Measurements from ENCODE around the gene FAM78A. TPM values are rescaled to one million over a fixed set of nuclear protein-coding genes. Genes with fewer than 3 reads are reported as not detected.

Gene FAM78A, protein sequence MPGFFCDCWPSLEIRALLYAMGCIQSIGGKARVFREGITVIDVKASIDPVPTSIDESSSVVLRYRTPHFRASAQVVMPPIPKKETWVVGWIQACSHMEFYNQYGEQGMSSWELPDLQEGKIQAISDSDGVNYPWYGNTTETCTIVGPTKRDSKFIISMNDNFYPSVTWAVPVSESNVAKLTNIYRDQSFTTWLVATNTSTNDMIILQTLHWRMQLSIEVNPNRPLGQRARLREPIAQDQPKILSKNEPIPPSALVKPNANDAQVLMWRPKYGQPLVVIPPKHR
- 1 to 10 TPM in 3 of 4 donors, under 1 TPM in 1; 1.00 to 3.4 (median 2.2) TPM for total RNA-seq

DNA sequence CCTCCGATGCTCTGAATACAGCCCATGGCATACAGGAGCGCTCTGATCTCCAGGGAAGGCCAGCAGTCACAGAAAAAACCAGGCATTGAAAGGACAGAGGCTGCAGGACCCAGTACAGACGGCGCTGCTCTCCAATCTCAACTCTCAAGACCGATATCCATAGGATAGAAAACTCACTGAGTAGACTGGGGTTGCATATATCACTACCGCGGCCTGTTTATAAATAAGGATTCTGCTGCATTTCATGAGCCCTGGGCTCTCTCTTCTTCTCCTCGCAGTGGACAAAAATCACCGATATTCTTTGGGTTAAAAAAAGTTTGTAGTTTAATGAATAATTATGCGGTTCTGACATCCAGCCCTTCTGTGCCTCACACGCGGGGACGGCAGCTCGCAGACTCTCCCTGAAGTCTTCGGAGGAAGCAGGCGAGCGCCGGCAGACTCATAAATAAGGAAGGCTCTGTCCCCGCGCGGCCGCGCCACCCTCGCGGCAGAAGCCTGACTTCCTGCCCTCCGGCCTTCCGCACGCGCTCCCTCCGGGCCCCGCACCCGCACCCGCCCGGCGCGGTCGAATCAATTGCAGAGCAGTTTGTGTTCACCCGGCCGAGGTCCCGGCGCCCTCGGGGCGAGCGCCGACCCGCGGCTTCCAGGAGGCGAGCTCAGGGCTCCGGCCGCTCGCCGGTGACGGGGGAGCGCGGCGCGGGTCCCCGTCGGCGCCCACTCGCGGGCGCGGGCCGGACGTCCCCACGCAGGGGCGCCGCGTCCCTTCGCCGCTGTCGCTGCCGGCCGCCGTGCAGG is at the start of gene FAM78A:
Gene FAM78A (minus strand): TSS at position 417 of the 795 bp plus-strand sequence. CDS start 331 bp downstream, at position 86.
- 9 to 19% methylated on average over 5 to 45 of the region's 76 CpGs for WGBS, 2 donors (ENCODE audit: low coverage in 1 of 2)
- Histone ChIP-seq H3K27ac (peak within 1 kb of the TSS; percentile 76 to 84 (median 82)), H3K27me3 (peaks cover 47% of the 10 kb centered on the region), H3K4me3 (peak within 1 kb of the TSS; percentile 72 to 84 (median 76)), H3K4me1 (peaks cover 3 to 20% (median 12%) of the 10 kb centered on the region in 4 donors), H3K36me3 (no peaks in the 10 kb centered on the region), H3K9me3 (no peaks in the 10 kb centered on the region)
- TF ChIP-seq EP300 (IDR thresholded peaks at IDR 0.05; ENCODE audit: low read depth) = no peak
- peak in 1 of 3 donors; percentile 19 for TF ChIP-seq POLR2AphosphoS5 (IDR thresholded peaks at IDR 0.05)
- TF ChIP-seq, protein P1, sequence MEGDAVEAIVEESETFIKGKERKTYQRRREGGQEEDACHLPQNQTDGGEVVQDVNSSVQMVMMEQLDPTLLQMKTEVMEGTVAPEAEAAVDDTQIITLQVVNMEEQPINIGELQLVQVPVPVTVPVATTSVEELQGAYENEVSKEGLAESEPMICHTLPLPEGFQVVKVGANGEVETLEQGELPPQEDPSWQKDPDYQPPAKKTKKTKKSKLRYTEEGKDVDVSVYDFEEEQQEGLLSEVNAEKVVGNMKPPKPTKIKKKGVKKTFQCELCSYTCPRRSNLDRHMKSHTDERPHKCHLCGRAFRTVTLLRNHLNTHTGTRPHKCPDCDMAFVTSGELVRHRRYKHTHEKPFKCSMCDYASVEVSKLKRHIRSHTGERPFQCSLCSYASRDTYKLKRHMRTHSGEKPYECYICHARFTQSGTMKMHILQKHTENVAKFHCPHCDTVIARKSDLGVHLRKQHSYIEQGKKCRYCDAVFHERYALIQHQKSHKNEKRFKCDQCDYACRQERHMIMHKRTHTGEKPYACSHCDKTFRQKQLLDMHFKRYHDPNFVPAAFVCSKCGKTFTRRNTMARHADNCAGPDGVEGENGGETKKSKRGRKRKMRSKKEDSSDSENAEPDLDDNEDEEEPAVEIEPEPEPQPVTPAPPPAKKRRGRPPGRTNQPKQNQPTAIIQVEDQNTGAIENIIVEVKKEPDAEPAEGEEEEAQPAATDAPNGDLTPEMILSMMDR (IDR thresholded peaks at IDR 0.05) = no peak
- intact Hi-C loops (cut with DNase I; ENCODE audit: low total_unique reads) = no loop called here
- DNase-seq = peak; percentile 57
- in situ Hi-C loops (cut with MboI; ENCODE audit: low pct_ligation_motif_present in 1 of 4, low pct_unique_long_range_greater_than_20kb in 1 of 4, low sequenced_read_pairs in 3 of 4) = no loop called here

DNA sequence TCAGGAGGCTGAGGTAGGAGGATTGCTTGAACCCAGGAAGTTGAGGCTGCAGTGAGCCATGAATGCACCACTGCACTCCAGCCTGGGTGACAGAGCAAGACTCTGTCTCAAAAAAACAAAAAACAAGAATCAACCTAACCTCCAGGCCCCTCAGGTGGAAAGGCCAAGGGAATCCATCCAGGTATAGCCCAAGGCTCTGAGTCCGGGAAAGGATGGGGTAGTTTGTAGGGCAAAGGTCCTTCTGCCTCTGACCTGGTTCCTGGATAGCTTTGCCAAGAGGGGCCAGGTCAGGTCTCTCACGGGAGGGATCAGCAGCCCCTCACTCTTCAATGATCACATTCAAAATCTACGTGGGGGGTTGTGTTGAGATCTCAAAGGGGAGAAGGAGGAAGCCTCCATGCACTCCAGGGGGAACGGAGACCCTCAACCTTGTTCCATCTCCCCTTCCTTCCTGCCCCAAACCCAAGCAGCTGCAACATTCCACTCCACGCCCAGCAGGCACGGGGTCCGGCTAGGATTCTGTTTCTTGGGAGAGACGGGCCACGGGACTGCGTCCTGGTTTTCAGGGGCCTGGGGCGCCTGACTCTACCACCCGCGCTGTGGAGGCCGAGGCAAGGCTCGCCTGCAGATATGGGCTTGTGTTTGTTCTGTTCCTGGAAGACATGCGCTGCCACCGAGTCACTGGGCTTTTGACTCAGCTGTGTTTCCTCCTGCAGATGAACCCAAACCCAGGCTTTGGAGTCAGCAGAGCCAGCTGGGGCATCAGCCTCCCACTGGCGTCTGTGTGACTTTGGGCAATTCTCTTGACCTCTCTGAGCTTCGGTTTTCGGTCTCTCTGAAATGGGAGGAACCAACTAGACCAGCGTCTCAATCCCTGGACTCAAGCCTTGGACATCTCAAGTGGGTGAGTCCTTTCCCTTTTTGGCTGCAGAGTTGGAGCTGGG is 48.7 kb upstream of the FAM78A start:
- H3K4me3 ChIP-seq = no peak overlapping the region
- intact Hi-C loops (cut with DNase I; ENCODE audit: low total_unique reads) (no loop called here), in situ Hi-C loops (cut with MboI; ENCODE audit: low pct_ligation_motif_present in 1 of 4, low pct_unique_long_range_greater_than_20kb in 1 of 4, low sequenced_read_pairs in 3 of 4) (loop anchor here in 2 of 4 donors (25.0 kb wide), 1 partner anchor 263 kb away; no protein-coding TSS in a partner anchor)
- no peaks in the 10 kb centered on the region for H3K9me3 ChIP-seq
- no peak for DNase-seq
- TF ChIP-seq POLR2A (IDR thresholded peaks at IDR 0.05) = no peak
- no peak for TF ChIP-seq EP300 (IDR thresholded peaks at IDR 0.05; ENCODE audit: low read depth)
- TF ChIP-seq POLR2AphosphoS5 (IDR thresholded peaks at IDR 0.05) = no peak
- TF ChIP-seq, protein P1 (IDR thresholded peaks at IDR 0.05) = no peak
- H3K27me3 ChIP-seq = no peaks in the 10 kb centered on the region
- H3K4me1 ChIP-seq = no peaks in the 10 kb centered on the region
- WGBS, 2 donors (ENCODE audit: low coverage in 1 of 2) = 85% methylated on average over 21 of the region's 21 CpGs; no CpG with 5 or more reads in 1 of the 2 donors
- no peaks in the 10 kb centered on the region for H3K36me3 ChIP-seq
- no peak overlapping the region for H3K27ac ChIP-seq

DNA sequence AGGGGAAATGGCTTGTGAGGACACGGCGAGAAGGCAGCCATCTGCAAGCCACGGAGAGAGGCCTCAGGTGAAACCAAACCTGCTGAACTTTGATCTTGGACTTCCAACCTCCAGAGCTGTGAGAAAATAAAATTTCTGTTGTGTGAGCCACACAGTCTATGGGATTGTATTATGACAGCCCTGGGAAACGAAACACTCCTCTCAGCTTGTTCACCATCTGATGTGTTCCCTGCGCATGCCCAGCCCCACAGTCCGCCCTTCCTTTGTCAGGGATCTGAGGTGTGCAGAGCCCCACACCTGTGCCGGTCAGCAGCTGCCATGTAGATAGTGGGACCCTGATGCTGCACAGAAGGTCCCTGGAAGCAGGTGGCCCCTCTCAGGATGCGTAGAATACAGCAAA is 47.3 kb upstream of the FAM78A start:
- in situ Hi-C loops (cut with MboI; ENCODE audit: low pct_ligation_motif_present in 1 of 4, low pct_unique_long_range_greater_than_20kb in 1 of 4, low sequenced_read_pairs in 3 of 4) = no loop called here
- H3K27ac ChIP-seq = no peak overlapping the region

More for the DNA sequence above, 47.3 kb upstream of the FAM78A start:
- DNase-seq = no peak
- H3K27me3 ChIP-seq = no peaks in the 10 kb centered on the region
- 62 to 80% methylated on average over 5 to 8 of the region's 8 CpGs for WGBS, 2 donors (ENCODE audit: low coverage in 1 of 2)
- H3K9me3 ChIP-seq = no peaks in the 10 kb centered on the region
- no peak overlapping the region for H3K4me3 ChIP-seq
- no peaks in the 10 kb centered on the region for H3K36me3 ChIP-seq
- no peaks in the 10 kb centered on the region for H3K4me1 ChIP-seq
- intact Hi-C loops (cut with DNase I; ENCODE audit: low total_unique reads) = no loop called here
- no peak for TF ChIP-seq POLR2AphosphoS5 (IDR thresholded peaks at IDR 0.05)
- TF ChIP-seq, protein P1 (IDR thresholded peaks at IDR 0.05) = no peak
- TF ChIP-seq EP300 (IDR thresholded peaks at IDR 0.05; ENCODE audit: low read depth) = no peak
- TF ChIP-seq POLR2A (IDR thresholded peaks at IDR 0.05) = no peak

Data from transverse colon (tissue), 4 donors.